IMR-90 (cell line): ENCODE results near the gene TESK2.
A peak's percentile ranks its signal among the peaks of the same experiment; 100 is the strongest.
"Not testable (repeated sequence)": the region's sequence is repeated elsewhere in the genome, so short reads cannot be mapped to it uniquely, and the experiment has no call there.

Experiments
- CEBPB ChIP-seq: IDR thresholded peaks from 2 replicates; pipeline ENCODE4 v1.6.1; 2012; ENCODE audit warnings: low read depth, low read length, improper control_type of control experiment
- CTCF ChIP-seq: conservative IDR thresholded peaks from 2 replicates; pipeline ENCODE4 v1.5.1; 2012; ENCODE audit warnings: mild to moderate bottlenecking, low read depth, low read length, improper control_type of control experiment
- FOS ChIP-seq: fragments of 150-350 bp; IDR thresholded peaks from 2 replicates; pipeline ENCODE4 v1.6.1; 2016; ENCODE audit warnings: low read depth, low read length
- USF2 ChIP-seq: fragments of 150-350 bp; IDR thresholded peaks from 2 replicates; pipeline ENCODE4 v1.6.1; 2017; ENCODE audit warnings: mild to moderate bottlenecking, antibody characterized with exemption, low read length, low read depth

- TF ChIP-seq CTCF, result 0 out of 2 replicates have a peak, but pooled peaks have one; percentile 11
- not testable (repeated sequence) for TF ChIP-seq USF2, FOS, CEBPB
Measured at GRCh38 chr1:45360981-45361380, 130.0 kb downstream of the TESK2 start.
